ENCODE data around the gene RETREG3.

DNA sequence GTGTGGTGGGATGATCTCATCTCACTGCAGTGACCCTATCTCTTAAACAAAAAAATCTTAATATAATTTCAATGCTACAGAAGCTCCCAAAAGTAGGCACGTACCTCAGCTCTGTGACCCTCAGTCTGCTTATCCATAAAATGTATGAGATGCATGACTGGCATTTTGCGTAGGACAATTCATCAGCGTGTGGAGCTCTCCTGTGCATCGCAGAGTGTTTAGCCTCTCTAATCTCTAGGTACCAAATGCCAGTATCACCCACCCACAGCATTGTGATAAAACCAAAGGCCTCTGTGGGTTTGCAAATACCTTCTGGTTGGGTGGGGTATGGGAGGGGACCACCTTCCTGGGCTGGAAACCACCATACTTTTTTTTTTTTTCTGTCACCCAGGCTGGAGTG lies 30.9 kb upstream of the RETREG3 start:
- TF ChIP-seq, protein P1, sequence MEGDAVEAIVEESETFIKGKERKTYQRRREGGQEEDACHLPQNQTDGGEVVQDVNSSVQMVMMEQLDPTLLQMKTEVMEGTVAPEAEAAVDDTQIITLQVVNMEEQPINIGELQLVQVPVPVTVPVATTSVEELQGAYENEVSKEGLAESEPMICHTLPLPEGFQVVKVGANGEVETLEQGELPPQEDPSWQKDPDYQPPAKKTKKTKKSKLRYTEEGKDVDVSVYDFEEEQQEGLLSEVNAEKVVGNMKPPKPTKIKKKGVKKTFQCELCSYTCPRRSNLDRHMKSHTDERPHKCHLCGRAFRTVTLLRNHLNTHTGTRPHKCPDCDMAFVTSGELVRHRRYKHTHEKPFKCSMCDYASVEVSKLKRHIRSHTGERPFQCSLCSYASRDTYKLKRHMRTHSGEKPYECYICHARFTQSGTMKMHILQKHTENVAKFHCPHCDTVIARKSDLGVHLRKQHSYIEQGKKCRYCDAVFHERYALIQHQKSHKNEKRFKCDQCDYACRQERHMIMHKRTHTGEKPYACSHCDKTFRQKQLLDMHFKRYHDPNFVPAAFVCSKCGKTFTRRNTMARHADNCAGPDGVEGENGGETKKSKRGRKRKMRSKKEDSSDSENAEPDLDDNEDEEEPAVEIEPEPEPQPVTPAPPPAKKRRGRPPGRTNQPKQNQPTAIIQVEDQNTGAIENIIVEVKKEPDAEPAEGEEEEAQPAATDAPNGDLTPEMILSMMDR (IDR thresholded peaks at IDR 0.05), result no peak
- TF ChIP-seq POLR2AphosphoS5 (IDR thresholded peaks at IDR 0.05; ENCODE audit: insufficient read depth in 1 of 2, low read depth in 1 of 2), result no peak
- TF ChIP-seq POLR2A (IDR thresholded peaks at IDR 0.05), result no peak
